HepG2 (cell line): ENCODE data around the gene CEP78. TPM values are rescaled to one million over a fixed set of nuclear protein-coding genes. Genes with fewer than 3 reads are reported as not detected.

Source experiments
- ADNP ChIP-seq: sonication (generic); formaldehyde crosslinking; IDR thresholded peaks from 2 replicates; pipeline ENCODE4 v1.4.0; 2020; ENCODE audit warnings: missing genetic modification reagents
- CBX1 ChIP-seq: IDR thresholded peaks from one replicate; pipeline ENCODE4 v1.6.1; 2016; ENCODE audit warnings: antibody characterized with exemption, low read depth
- FOXJ3 ChIP-seq: sonication (generic); formaldehyde crosslinking; IDR thresholded peaks from 2 replicates; pipeline ENCODE4 v1.4.0; 2020; ENCODE audit warnings: missing genetic modification reagents, mild to moderate bottlenecking, borderline replicate concordance
- FOXK1 ChIP-seq: sonication (generic); formaldehyde crosslinking; IDR thresholded peaks from 2 replicates; pipeline ENCODE4 v1.4.0; 2020; ENCODE audit warnings: low read depth, missing genetic modification reagents, borderline replicate concordance
- HNRNPUL1 ChIP-seq: fragments of 200-400 bp; formaldehyde crosslinking; IDR thresholded peaks from 2 replicates; pipeline ENCODE4 v1.6.1; 2017; ENCODE audit warnings: low read depth, mild to moderate bottlenecking, low read length, moderate library complexity
- HOXA5 ChIP-seq: sonication (generic); formaldehyde crosslinking; IDR thresholded peaks from 2 replicates; pipeline ENCODE4 v1.4.0; 2020; ENCODE audit warnings: missing genetic modification reagents
- KDM5B ChIP-seq: sonication (generic); formaldehyde crosslinking; IDR thresholded peaks from 2 replicates; pipeline ENCODE4 v1.4.0; 2020; ENCODE audit warnings: missing genetic modification reagents, mild to moderate bottlenecking, borderline replicate concordance
- MIER3 ChIP-seq: IDR thresholded peaks from 2 replicates; pipeline ENCODE4 v1.6.1; 2016; ENCODE audit warnings: missing compliant biosample characterization, borderline replicate concordance
- NR3C1 ChIP-seq: sonication (generic); formaldehyde crosslinking; IDR thresholded peaks from 2 replicates; pipeline ENCODE4 v1.4.0; 2020; ENCODE audit warnings: missing genetic modification reagents
- RAD51 ChIP-seq: fragments of 450-650 bp; IDR thresholded peaks from 2 replicates; pipeline ENCODE4 v1.6.1; 2016; ENCODE audit warnings: borderline replicate concordance
- TOPORS ChIP-seq: sonication (generic); formaldehyde crosslinking; IDR thresholded peaks from 2 replicates; pipeline ENCODE4 v1.8.0; 2023; ENCODE audit warnings: mild to moderate bottlenecking, missing genetic modification reagents
- ZBTB7A ChIP-seq: sonication (generic); formaldehyde crosslinking; IDR thresholded peaks from 2 replicates; pipeline ENCODE4 v1.8.0; 2022; ENCODE audit warnings: mild to moderate bottlenecking, missing genetic modification reagents
- ZIK1 ChIP-seq: sonication (generic); formaldehyde crosslinking; IDR thresholded peaks from 2 replicates; pipeline ENCODE4 v1.5.0; 2020; ENCODE audit warnings: mild to moderate bottlenecking, low read depth, missing genetic modification reagents, borderline replicate concordance
- ZKSCAN8 ChIP-seq: IDR thresholded peaks from 2 replicates; pipeline ENCODE4 v1.6.1; 2016; ENCODE audit warnings: borderline replicate concordance, missing genetic modification reagents, missing compliant biosample characterization
- ZNF280B ChIP-seq: sonication (generic); formaldehyde crosslinking; IDR thresholded peaks from 2 replicates; pipeline ENCODE4 v1.5.0; 2020; ENCODE audit warnings: missing genetic modification reagents, mild to moderate bottlenecking, borderline replicate concordance
- ZNF510 ChIP-seq: sonication (generic); formaldehyde crosslinking; IDR thresholded peaks from 2 replicates; pipeline ENCODE4 v1.4.0; 2020; ENCODE audit warnings: low read depth, mild to moderate bottlenecking, missing genetic modification reagents
- ZNF570 ChIP-seq: sonication (generic); formaldehyde crosslinking; IDR thresholded peaks from 2 replicates; pipeline ENCODE4 v1.4.0; 2020; ENCODE audit warnings: mild to moderate bottlenecking, missing genetic modification reagents, borderline replicate concordance
- ZNF616 ChIP-seq: sonication (generic); formaldehyde crosslinking; IDR thresholded peaks from 2 replicates; pipeline ENCODE4 v1.5.0; 2020; ENCODE audit warnings: low read depth, mild to moderate bottlenecking, missing genetic modification reagents
- ZNF770 ChIP-seq: sonication (generic); formaldehyde crosslinking; IDR thresholded peaks from 2 replicates; pipeline ENCODE4 v1.5.0; 2020; ENCODE audit warnings: mild to moderate bottlenecking, missing genetic modification reagents
- ZNF781 ChIP-seq: sonication (generic); formaldehyde crosslinking; IDR thresholded peaks from 2 replicates; pipeline ENCODE4 v1.5.1; 2020; ENCODE audit warnings: borderline replicate concordance, mild to moderate bottlenecking, missing genetic modification reagents; ENCODE audit errors: not compliant biosample characterization
- ZXDC ChIP-seq: sonication (generic); formaldehyde crosslinking; IDR thresholded peaks from 2 replicates; pipeline ENCODE4 v1.5.0; 2020; ENCODE audit warnings: mild to moderate bottlenecking, missing genetic modification reagents
- polyA plus RNA-seq, 8 experiments: library from polyadenylated mRNA; depleted of rRNA in 3 of 8; stranded (reverse) in 7 of 8; unstranded in 1 of 8; fragments of >200 nt; fragmentation: Illumina TruSeq in 4 of 8; extraction: Trizol in 4 of 8; gene quantifications; 2 replicates each; pipeline versions ENCODE4 v1.2.1 to v1.2.3, GENCODE V29; 2011 to 2016; ENCODE audit warnings: low read depth in 4 of 8, missing spikeins in 1 of 8, mixed read lengths in 1 of 8; ENCODE audit not compliant: insufficient read depth in 1 of 8
- total RNA-seq, 5 experiments: library from RNA; depleted of rRNA; stranded (reverse); fragments of >200 nt; fragmentation: Illumina TruSeq; extraction: Trizol; gene quantifications; 2 replicates each; pipeline ENCODE4 v1.2.3, GENCODE V29; 2016; ENCODE audit warnings: low read depth in 1 of 5

CEP78 gene
- total and polyA plus RNA-seq, 2 of the 13 experiments (the other 11 are each of a cell fraction or from before 2014, with no cell fraction given), result 5.1 to 30.8 TPM

GRCh38 chr9:78296893-78297671 is 61.2 kb downstream of the CEP78 start, which contains the start of gene PSAT1 (continued):
- peak; percentile 23; the same call in 1 of the 2 replicates for TF ChIP-seq TOPORS (CRISPR knock-in tag)
- TF ChIP-seq KDM5B, result peak; percentile 74; the same call in 1 of the 2 replicates
- peak; percentile 90; the same call in 1 of the 2 replicates for TF ChIP-seq HOXA5
- TF ChIP-seq ZXDC (CRISPR knock-in tag), result 0 out of 2 replicates have a peak, but pooled peaks have one; percentile 63
- peak; percentile 70; the same call in 1 of the 2 replicates for TF ChIP-seq FOXJ3 (CRISPR knock-in tag)
- peak; percentile 73 for TF ChIP-seq ZBTB7A
- 0 out of 2 replicates have a peak, but pooled peaks have one; percentile 28 for TF ChIP-seq ZNF770 (CRISPR knock-in tag)
- TF ChIP-seq RAD51, result no peak
- TF ChIP-seq HNRNPUL1, result no peak
- TF ChIP-seq ZKSCAN8, result 0 out of 2 replicates have a peak, but pooled peaks have one; percentile 31
- no peak for TF ChIP-seq CBX1
- no peak for TF ChIP-seq ADNP (CRISPR knock-in tag)
- no peak for TF ChIP-seq NR3C1 (CRISPR knock-in tag)
- TF ChIP-seq ZNF510 (CRISPR knock-in tag), result no peak
- TF ChIP-seq ZNF570 (CRISPR knock-in tag), result no peak
- no peak for TF ChIP-seq ZNF781 (CRISPR knock-in tag)
- TF ChIP-seq ZIK1 (CRISPR knock-in tag), result peak; percentile 75; the same call in 1 of the 2 replicates
- no peak for TF ChIP-seq FOXK1
- TF ChIP-seq ZNF280B (CRISPR knock-in tag), result peak; percentile 98
- peak; percentile 34; the same call in 1 of the 2 replicates for TF ChIP-seq ZNF616 (CRISPR knock-in tag)
- no peak; the same call in 1 of the 2 replicates for TF ChIP-seq MIER3 (CRISPR knock-in tag)
